Stimulated activated CD4-positive, alpha-beta T cell treated with anti-CD3 and anti-CD28 coated beads, Interleukin-2, amount 100 ng/mL, for 24 hours (primary cell): ENCODE results near the gene DDX24.

ENCODE experiments used
- DNase-seq, 2 donors: peaks; one replicate each; pipeline ENCODE4 v3.0.0-alpha.2; 2020

Gene DDX24

GRCh38 chr14:94080621-94081385, at the start of gene DDX24, which contains the start of gene IFI27L1:
TSS of gene DDX24 (minus strand) at chr14:94081202. CDS start at chr14:94079742, 1,460 bp downstream.
TSS of gene IFI27L1 (plus strand) at chr14:94081310. CDS start at chr14:94096938, 15,628 bp downstream.
- peak; percentile 97 to 98 for DNase-seq

- DNase-seq: peak; percentile 35
Measured at GRCh38 chr14:94129758-94130414, 48.9 kb upstream of the DDX24 start.

- DNase-seq: peak; percentile 68 to 77
Measured at GRCh38 chr14:94129111-94129757, 48.2 kb upstream of the DDX24 start, which contains the start of gene IFI27L2. TSS of gene IFI27L2 (minus strand) at chr14:94129604. CDS start at chr14:94129564, 40 bp downstream.

GRCh38 chr14:94128216-94128839, 47.3 kb upstream of the DDX24 start:
- no peak for DNase-seq

- no peak for DNase-seq
Measured at GRCh38 chr14:94127330-94127729, 46.3 kb upstream of the DDX24 start.

- DNase-seq: no peak
Measured at GRCh38 chr14:94126800-94127199, 45.8 kb upstream of the DDX24 start.

- no peak for DNase-seq
Measured at GRCh38 chr14:94126419-94126677, 45.3 kb upstream of the DDX24 start.

GRCh38 chr14:94125659-94126418, 44.8 kb upstream of the DDX24 start:
- DNase-seq: no peak

GRCh38 chr14:94124582-94125377, 43.8 kb upstream of the DDX24 start:
- no peak for DNase-seq

- DNase-seq: no peak
Measured at GRCh38 chr14:94123868-94124267, 42.9 kb upstream of the DDX24 start.

- peak in 1 of 2 donors; percentile 9 for DNase-seq
Measured at GRCh38 chr14:94123296-94123695, 42.3 kb upstream of the DDX24 start.

GRCh38 chr14:94122438-94122837, 41.4 kb upstream of the DDX24 start:
- peak in 1 of 2 donors; percentile 8 for DNase-seq

- no peak for DNase-seq
Measured at GRCh38 chr14:94121485-94121884, 40.5 kb upstream of the DDX24 start.

- DNase-seq: no peak
Measured at GRCh38 chr14:94120667-94121340, 39.8 kb upstream of the DDX24 start.

GRCh38 chr14:94119071-94119470, 38.1 kb upstream of the DDX24 start:
- DNase-seq: no peak

GRCh38 chr14:94117856-94118255, 36.9 kb upstream of the DDX24 start:
- DNase-seq: no peak

- DNase-seq: no peak
Measured at GRCh38 chr14:94116701-94117100, 35.7 kb upstream of the DDX24 start.

- no peak for DNase-seq
Measured at GRCh38 chr14:94115631-94116030, 34.6 kb upstream of the DDX24 start.

GRCh38 chr14:94115058-94115591, 34.1 kb upstream of the DDX24 start:
- DNase-seq: no peak

- no peak for DNase-seq
Measured at GRCh38 chr14:94114589-94115057, 33.6 kb upstream of the DDX24 start.
